ENCODE data around the gene AGER.

Gene AGER

GRCh38 chr6:32222333-32223230 lies 38.5 kb upstream of the AGER start:
- TF ChIP-seq NFRKB (IDR thresholded peaks at IDR 0.05) (no peak), FOXA1 (IDR thresholded peaks at IDR 0.05) (no peak), HDGF (IDR thresholded peaks at IDR 0.05; ENCODE audit: borderline replicate concordance) (no peak), L3MBTL2 (conservative IDR thresholded peaks at IDR 0.05) (no peak), ELF4 (IDR thresholded peaks at IDR 0.05) (no peak), LEF1 (IDR thresholded peaks at IDR 0.05; ENCODE audit: borderline replicate concordance) (no peak), SUZ12 (IDR thresholded peaks at IDR 0.05) (no peak), SP1 (IDR thresholded peaks at IDR 0.05) (no peak), FOXM1 (IDR thresholded peaks at IDR 0.05; ENCODE audit: borderline replicate concordance) (no peak), ZNF384 (IDR thresholded peaks at IDR 0.05) (no peak), ARNT (IDR thresholded peaks at IDR 0.05) (no peak), TARDBP (IDR thresholded peaks at IDR 0.05) (no peak), BHLHE40 (IDR thresholded peaks at IDR 0.05; ENCODE audit: borderline replicate concordance) (no peak), FOXK2 (IDR thresholded peaks at IDR 0.05) (no peak), CTBP1 (IDR thresholded peaks at IDR 0.05; ENCODE audit: borderline replicate concordance) (no peak), PKNOX1 (IDR thresholded peaks at IDR 0.05) (no peak)
- ChIA-PET POLR2A (no interaction called here), CTCF (interaction anchor here (0.5 kb wide), 2 partner anchors 10 to 133 kb away, joined by 3 to 6 read pairs; no protein-coding TSS in a partner anchor)
- DNase-seq (ENCODE audit: extremely low spot score), result no peak

DNA sequence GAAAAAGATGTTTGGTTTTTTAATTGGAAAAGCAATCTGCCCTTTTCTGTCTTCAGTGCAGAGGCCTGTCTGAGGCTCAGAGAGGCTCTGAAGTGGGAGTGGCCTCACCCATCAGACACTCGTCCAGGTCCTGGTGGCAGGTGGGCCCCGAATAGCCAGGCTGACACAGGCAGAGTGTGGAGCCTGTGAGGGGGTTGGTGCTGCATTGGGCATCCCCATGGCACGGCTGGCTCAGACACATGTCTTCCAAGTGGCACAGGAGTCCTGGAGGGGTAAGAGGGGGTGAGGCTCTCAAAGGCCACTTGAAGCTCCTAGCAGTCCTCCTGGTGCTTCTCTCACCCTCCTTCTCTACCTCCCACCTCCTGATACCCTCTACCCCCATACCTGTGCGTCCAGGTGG lies 36.0 kb upstream of the AGER start:
- ChIA-PET POLR2A (no interaction called here), CTCF (no interaction called here)
- DNase-seq (ENCODE audit: extremely low spot score), result no peak
- TF ChIP-seq SUZ12 (IDR thresholded peaks at IDR 0.05) (no peak), BHLHE40 (IDR thresholded peaks at IDR 0.05; ENCODE audit: borderline replicate concordance) (no peak), FOXA1 (IDR thresholded peaks at IDR 0.05) (no peak), ELF4 (IDR thresholded peaks at IDR 0.05) (no peak)

GRCh38 chr6:32218167-32218566 lies 34.1 kb upstream of the AGER start:
- CTCF ChIA-PET, result interaction anchor here (0.9 kb wide), 1 partner anchor 99 kb away, joined by 3 read pairs; no protein-coding TSS in a partner anchor

GRCh38 chr6:32216998-32217397 lies 32.9 kb upstream of the AGER start:
- no peak for DNase-seq (ENCODE audit: extremely low spot score)
- ChIA-PET CTCF (no interaction called here), POLR2A (no interaction called here)
- TF ChIP-seq ELF4 (IDR thresholded peaks at IDR 0.05) (no peak), BHLHE40 (IDR thresholded peaks at IDR 0.05; ENCODE audit: borderline replicate concordance) (no peak), SP1 (IDR thresholded peaks at IDR 0.05) (no peak), HDGF (IDR thresholded peaks at IDR 0.05; ENCODE audit: borderline replicate concordance) (no peak), CTBP1 (IDR thresholded peaks at IDR 0.05; ENCODE audit: borderline replicate concordance) (no peak), LEF1 (IDR thresholded peaks at IDR 0.05; ENCODE audit: borderline replicate concordance) (no peak), FOXM1 (IDR thresholded peaks at IDR 0.05; ENCODE audit: borderline replicate concordance) (no peak), L3MBTL2 (conservative IDR thresholded peaks at IDR 0.05) (no peak), TARDBP (IDR thresholded peaks at IDR 0.05) (no peak), SUZ12 (IDR thresholded peaks at IDR 0.05) (no peak), FOXK2 (IDR thresholded peaks at IDR 0.05) (no peak), ZNF384 (IDR thresholded peaks at IDR 0.05) (no peak)

More at GRCh38 chr6:32218167-32218566, 34.1 kb upstream of the AGER start:
- TF ChIP-seq FOXK2 (IDR thresholded peaks at IDR 0.05) (no peak), PKNOX1 (IDR thresholded peaks at IDR 0.05) (no peak)
- DNase-seq (ENCODE audit: extremely low spot score), result no peak
- POLR2A ChIA-PET, result no interaction called here

DNA sequence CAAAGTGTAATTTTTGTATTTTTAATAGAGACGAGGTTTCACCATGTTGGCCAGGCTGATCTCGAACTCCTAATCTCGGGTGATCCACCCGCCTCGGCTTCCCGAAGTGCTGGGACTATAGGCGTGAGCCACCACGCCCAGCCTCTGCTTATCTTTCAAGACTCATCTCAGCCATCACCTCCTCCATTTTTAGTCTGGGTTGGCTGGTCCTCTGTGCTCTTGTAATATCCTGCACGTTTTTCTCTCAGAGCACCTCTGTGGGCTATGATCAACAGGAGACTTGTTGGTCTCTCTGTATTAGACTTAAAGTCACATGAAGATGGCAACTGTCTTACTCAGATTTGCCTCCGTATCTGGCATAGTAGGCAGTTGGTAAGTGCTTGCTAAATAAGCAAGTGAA lies 32.2 kb upstream of the AGER start:
- ChIA-PET CTCF (no interaction called here), POLR2A (no interaction called here)
- DNase-seq (ENCODE audit: extremely low spot score), result no peak
- no peak for TF ChIP-seq ARNT (IDR thresholded peaks at IDR 0.05)
- no peak for TF ChIP-seq FOXM1 (IDR thresholded peaks at IDR 0.05; ENCODE audit: borderline replicate concordance)
- no peak for TF ChIP-seq PKNOX1 (IDR thresholded peaks at IDR 0.05)
- TF ChIP-seq BHLHE40 (IDR thresholded peaks at IDR 0.05; ENCODE audit: borderline replicate concordance), result no peak
- no peak for TF ChIP-seq ELF4 (IDR thresholded peaks at IDR 0.05)
- no peak for TF ChIP-seq FOXK2 (IDR thresholded peaks at IDR 0.05)
- no peak for TF ChIP-seq SP1 (IDR thresholded peaks at IDR 0.05)
- TF ChIP-seq LEF1 (IDR thresholded peaks at IDR 0.05; ENCODE audit: borderline replicate concordance), result no peak
- no peak for TF ChIP-seq L3MBTL2 (conservative IDR thresholded peaks at IDR 0.05)

- POLR2A ChIA-PET, result no interaction called here
- CTCF ChIA-PET, result no interaction called here
- no peak for DNase-seq (ENCODE audit: extremely low spot score)
- TF ChIP-seq ZNF384 (IDR thresholded peaks at IDR 0.05) (no peak), BHLHE40 (IDR thresholded peaks at IDR 0.05; ENCODE audit: borderline replicate concordance) (no peak), LEF1 (IDR thresholded peaks at IDR 0.05; ENCODE audit: borderline replicate concordance) (no peak), CTBP1 (IDR thresholded peaks at IDR 0.05; ENCODE audit: borderline replicate concordance) (no peak), TARDBP (IDR thresholded peaks at IDR 0.05) (no peak), SUZ12 (IDR thresholded peaks at IDR 0.05) (no peak), SP1 (IDR thresholded peaks at IDR 0.05) (no peak), PKNOX1 (IDR thresholded peaks at IDR 0.05) (no peak), NFRKB (IDR thresholded peaks at IDR 0.05) (no peak), FOXA1 (IDR thresholded peaks at IDR 0.05) (no peak)
Observed at GRCh38 chr6:32215617-32216016, 31.6 kb upstream of the AGER start.
